ENCODE results near the gene BCL6. TPM values are rescaled to one million over a fixed set of nuclear protein-coding genes. Genes with fewer than 3 reads are reported as not detected.

The BCL6 gene
- total RNA-seq, 6 experiments from 2014 or later: 28.0 to 36.5 (median 31.1) TPM

DNA sequence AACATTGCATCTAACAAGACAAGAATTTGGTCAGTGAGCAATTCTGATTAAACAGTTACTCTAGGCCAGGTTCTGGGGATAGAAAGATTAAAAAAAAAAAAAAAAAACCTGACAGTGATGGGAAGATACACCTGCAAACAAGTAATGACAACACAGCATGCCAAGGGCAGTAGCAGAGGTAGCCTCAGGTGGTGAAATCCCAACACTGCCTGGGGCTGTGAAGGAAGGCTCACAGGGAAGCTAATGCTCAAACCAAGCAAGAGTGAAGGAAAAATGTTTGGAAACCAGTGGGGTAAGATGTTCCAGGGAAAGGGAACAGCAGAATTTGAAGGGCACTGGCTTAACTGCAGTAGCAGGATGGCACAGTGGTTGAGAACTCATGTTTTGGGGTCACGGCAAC, 51.8 kb downstream of the BCL6 start:
- no peaks in the 10 kb centered on the region for H3K9me3 Mint-ChIP-seq
- TF ChIP-seq, protein P1, sequence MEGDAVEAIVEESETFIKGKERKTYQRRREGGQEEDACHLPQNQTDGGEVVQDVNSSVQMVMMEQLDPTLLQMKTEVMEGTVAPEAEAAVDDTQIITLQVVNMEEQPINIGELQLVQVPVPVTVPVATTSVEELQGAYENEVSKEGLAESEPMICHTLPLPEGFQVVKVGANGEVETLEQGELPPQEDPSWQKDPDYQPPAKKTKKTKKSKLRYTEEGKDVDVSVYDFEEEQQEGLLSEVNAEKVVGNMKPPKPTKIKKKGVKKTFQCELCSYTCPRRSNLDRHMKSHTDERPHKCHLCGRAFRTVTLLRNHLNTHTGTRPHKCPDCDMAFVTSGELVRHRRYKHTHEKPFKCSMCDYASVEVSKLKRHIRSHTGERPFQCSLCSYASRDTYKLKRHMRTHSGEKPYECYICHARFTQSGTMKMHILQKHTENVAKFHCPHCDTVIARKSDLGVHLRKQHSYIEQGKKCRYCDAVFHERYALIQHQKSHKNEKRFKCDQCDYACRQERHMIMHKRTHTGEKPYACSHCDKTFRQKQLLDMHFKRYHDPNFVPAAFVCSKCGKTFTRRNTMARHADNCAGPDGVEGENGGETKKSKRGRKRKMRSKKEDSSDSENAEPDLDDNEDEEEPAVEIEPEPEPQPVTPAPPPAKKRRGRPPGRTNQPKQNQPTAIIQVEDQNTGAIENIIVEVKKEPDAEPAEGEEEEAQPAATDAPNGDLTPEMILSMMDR (IDR thresholded peaks at IDR 0.05): no peak
- DNase-seq: no peak
- H3K4me1 Mint-ChIP-seq (ENCODE audit: low read depth): peaks cover 27% of the 10 kb centered on the region
- peaks cover 22% of the 10 kb centered on the region for H3K27me3 Mint-ChIP-seq (ENCODE audit: insufficient read depth)
- H3K27ac Mint-ChIP-seq: no peak overlapping the region
- no peak overlapping the region for H3K4me3 Mint-ChIP-seq
- H3K36me3 Mint-ChIP-seq (ENCODE audit: low read depth): no peaks in the 10 kb centered on the region

DNA sequence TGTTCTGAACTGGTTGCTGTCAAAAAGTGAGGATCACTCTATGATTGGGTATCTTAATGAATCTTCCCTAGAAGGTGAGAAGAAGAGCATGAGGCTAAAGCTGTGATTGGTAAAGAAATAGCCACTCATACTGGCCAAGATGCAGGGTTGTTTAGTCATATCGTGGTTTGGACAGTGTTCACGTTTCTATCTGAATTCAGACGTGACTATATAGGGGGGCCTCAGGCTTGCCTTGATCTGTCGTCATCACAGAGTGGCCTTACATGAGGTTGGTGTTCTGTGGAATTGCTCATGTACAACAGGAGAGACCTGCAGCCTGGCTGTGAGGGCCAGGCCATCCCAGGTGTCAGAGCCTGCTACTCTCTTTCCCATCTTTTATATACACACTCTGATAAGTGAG, 55.3 kb downstream of the BCL6 start:
- Mint-ChIP-seq H3K27ac (no peak overlapping the region), H3K27me3 (ENCODE audit: insufficient read depth) (peaks cover 30% of the 10 kb centered on the region)
- peak; percentile 59 for DNase-seq

DNA sequence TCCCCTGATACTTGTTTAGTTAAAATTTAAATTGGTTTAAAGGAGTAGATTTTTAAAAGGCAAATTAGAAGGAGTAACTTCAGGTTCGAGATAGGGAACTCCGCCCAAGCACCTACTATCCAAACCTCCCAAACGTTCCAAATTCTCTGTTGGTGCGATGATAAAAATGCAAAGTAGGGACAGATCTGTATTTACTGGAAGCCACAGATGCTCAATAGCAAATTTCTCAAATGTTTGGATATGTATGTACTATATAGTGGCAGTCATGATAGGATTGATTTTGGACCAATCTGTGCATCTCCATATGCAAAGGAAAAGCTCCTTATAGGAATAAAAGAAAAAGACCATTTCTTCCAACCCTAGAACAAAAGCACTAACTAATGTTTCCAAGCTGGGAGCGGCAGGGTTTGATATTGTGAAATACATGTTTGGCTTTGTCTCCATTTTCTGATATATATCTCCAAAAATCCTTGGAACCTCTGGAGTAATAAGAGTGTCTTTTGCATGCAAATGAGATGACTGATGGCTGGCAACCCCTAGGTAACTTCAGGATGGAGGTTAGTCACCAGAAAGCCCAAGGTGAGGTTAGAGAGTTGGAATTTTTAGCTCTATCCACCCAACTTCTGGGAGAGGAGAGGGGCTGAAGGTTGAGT, 58.5 kb downstream of the BCL6 start:
- TF ChIP-seq, protein P1 (IDR thresholded peaks at IDR 0.05): no peak
- H3K4me3 Mint-ChIP-seq: no peak overlapping the region
- H3K36me3 Mint-ChIP-seq (ENCODE audit: low read depth): peaks cover 8% of the 10 kb centered on the region
- no peak for DNase-seq
- H3K27me3 Mint-ChIP-seq (ENCODE audit: insufficient read depth): peaks cover 28% of the 10 kb centered on the region
- H3K4me1 Mint-ChIP-seq (ENCODE audit: low read depth): peaks cover 6% of the 10 kb centered on the region; the same call in 1 of the 2 replicates
- H3K27ac Mint-ChIP-seq: no peak overlapping the region
- H3K9me3 Mint-ChIP-seq: peaks cover 26% of the 10 kb centered on the region

More for the DNA sequence above, 55.3 kb downstream of the BCL6 start:
- Mint-ChIP-seq H3K4me3 (no peak overlapping the region), H3K4me1 (ENCODE audit: low read depth) (peaks cover 12% of the 10 kb centered on the region), H3K9me3 (peaks cover 20% of the 10 kb centered on the region), H3K36me3 (ENCODE audit: low read depth) (peaks cover 8% of the 10 kb centered on the region)
- TF ChIP-seq, protein P1 (IDR thresholded peaks at IDR 0.05): no peak

DNA sequence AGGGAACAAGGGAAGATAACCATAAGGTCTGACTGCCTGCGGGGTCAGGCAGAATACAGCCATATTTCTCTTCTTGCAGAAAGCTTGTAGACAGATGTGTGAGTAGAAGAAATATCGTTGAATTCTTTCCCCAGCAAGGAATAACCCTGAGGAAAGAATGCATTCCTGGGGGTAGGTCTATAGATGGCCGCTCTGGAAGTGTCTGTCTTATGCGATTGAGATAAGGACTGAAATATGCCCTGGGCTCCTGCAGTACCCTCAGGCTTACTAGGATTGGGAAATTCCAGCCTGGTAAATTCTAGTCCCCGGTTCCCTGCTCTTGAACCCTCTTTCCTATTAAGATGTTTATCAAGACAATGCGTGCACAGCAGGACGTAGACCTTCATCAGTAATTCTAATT, 59.3 kb downstream of the BCL6 start:
- H3K4me3 Mint-ChIP-seq: no peak overlapping the region
- TF ChIP-seq, protein P1 (IDR thresholded peaks at IDR 0.05): no peak
- H3K9me3 Mint-ChIP-seq: peaks cover 26% of the 10 kb centered on the region
- H3K4me1 Mint-ChIP-seq (ENCODE audit: low read depth): peaks cover 6% of the 10 kb centered on the region; the same call in 1 of the 2 replicates
- peaks cover 8% of the 10 kb centered on the region for H3K36me3 Mint-ChIP-seq (ENCODE audit: low read depth)
- peaks cover 23% of the 10 kb centered on the region for H3K27me3 Mint-ChIP-seq (ENCODE audit: insufficient read depth)
- H3K27ac Mint-ChIP-seq: no peak overlapping the region
- no peak for DNase-seq

DNA sequence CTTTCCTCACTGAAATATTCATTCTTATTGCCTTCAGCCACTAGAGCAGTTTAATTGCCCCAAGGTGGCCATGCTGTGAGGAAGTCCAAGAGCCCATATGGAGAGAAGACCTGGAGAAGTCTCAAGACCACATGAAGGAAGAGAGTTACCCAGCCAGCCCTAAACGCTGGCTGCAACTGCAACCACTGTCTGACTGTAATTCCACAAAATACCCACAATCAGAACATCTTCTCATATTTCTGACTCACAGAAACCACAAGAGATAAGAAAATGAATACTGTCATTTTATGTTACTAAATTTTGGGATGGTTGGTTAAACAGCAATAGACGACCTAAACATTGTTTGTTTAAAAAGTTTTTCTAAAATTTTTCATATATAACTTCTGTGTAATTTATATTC, 60.4 kb downstream of the BCL6 start:
- H3K9me3 Mint-ChIP-seq: peaks cover 26% of the 10 kb centered on the region
- H3K27me3 Mint-ChIP-seq (ENCODE audit: insufficient read depth): peaks cover 27% of the 10 kb centered on the region
- TF ChIP-seq, protein P1 (IDR thresholded peaks at IDR 0.05): no peak
- peaks cover 10% of the 10 kb centered on the region; the same call in 1 of the 2 replicates for H3K4me1 Mint-ChIP-seq (ENCODE audit: low read depth)
- no peak overlapping the region for H3K4me3 Mint-ChIP-seq
- H3K36me3 Mint-ChIP-seq (ENCODE audit: low read depth): peaks cover 8% of the 10 kb centered on the region
- H3K27ac Mint-ChIP-seq: no peak overlapping the region
- no peak for DNase-seq

Data from HFFc6 (cell line).